ENCODE data around the gene ZDHHC11B.
"Not testable (repeated sequence)": the region's sequence is repeated elsewhere in the genome, so short reads cannot be mapped to it uniquely, and the experiment has no call there.

ZDHHC11B gene

GRCh38 chr5:713686-714085 is 70.8 kb downstream of the ZDHHC11B start:
- H3K9me3 Mint-ChIP-seq = peaks cover 24% of the 10 kb centered on the region
- not testable (repeated sequence) for H3K4me3 Mint-ChIP-seq; H3K27ac Mint-ChIP-seq; H3K4me1 Mint-ChIP-seq (ENCODE audit: low read depth); H3K36me3 Mint-ChIP-seq (ENCODE audit: low read depth)
- H3K27me3 Mint-ChIP-seq (ENCODE audit: low read depth) = peaks cover 14% of the 10 kb centered on the region

- not testable (repeated sequence) for H3K4me1 Mint-ChIP-seq (ENCODE audit: low read depth); H3K27ac Mint-ChIP-seq; H3K4me3 Mint-ChIP-seq; H3K36me3 Mint-ChIP-seq (ENCODE audit: low read depth); H3K27me3 Mint-ChIP-seq (ENCODE audit: low read depth)
- H3K9me3 Mint-ChIP-seq = peaks cover 17% of the 10 kb centered on the region
These were observed 75.5 kb downstream of the ZDHHC11B start for GRCh38 chr5:708848-709517.

DNA sequence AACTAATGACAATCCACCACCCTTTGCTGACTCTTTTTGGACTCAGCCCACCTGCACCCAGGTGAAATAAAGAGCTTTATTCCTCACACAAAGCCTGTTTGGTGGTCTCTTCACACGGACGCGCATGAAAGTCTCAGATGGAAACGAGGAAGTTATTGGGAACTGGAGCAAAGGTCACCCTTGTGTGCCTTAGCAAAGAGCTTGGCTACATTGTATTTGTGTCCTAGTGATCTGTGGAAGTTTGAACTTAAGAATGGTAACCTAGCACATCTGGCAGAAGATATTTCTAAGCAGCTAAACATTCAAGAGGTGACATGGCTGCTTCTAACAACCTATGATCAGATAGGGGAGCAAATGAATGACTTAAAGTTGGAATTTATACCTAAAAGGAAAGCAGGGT is 76.2 kb downstream of the ZDHHC11B start:
- not testable (repeated sequence) for H3K36me3 Mint-ChIP-seq (ENCODE audit: low read depth); H3K27me3 Mint-ChIP-seq (ENCODE audit: low read depth); H3K4me3 Mint-ChIP-seq; H3K27ac Mint-ChIP-seq; H3K4me1 Mint-ChIP-seq (ENCODE audit: low read depth)
- peaks cover 17% of the 10 kb centered on the region for H3K9me3 Mint-ChIP-seq

DNA sequence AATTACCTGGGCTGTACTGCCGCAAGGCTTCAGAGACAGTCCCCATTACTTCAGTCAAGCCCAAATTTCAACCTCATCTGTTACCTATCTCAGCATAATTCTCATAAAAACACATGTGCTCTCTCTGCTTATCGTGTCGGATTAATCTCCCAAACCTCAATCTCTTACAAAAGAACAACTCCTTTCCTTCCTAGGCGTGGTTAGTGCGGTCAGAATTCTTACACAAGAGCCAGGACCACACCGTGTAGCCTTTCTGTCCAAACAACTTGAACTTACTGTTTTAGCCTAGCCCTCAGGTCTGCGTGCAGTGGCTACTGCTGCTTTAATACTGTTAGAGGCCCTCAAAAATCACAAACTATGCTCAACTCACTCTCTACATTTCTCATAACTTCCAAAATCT is 78.4 kb downstream of the ZDHHC11B start:
- H3K4me3 Mint-ChIP-seq; H3K27ac Mint-ChIP-seq; H3K36me3 Mint-ChIP-seq (ENCODE audit: low read depth); H3K4me1 Mint-ChIP-seq (ENCODE audit: low read depth): not testable (repeated sequence)
- Mint-ChIP-seq H3K27me3 (ENCODE audit: low read depth) (peaks cover 12% of the 10 kb centered on the region), H3K9me3 (peaks cover 10% of the 10 kb centered on the region)

DNA sequence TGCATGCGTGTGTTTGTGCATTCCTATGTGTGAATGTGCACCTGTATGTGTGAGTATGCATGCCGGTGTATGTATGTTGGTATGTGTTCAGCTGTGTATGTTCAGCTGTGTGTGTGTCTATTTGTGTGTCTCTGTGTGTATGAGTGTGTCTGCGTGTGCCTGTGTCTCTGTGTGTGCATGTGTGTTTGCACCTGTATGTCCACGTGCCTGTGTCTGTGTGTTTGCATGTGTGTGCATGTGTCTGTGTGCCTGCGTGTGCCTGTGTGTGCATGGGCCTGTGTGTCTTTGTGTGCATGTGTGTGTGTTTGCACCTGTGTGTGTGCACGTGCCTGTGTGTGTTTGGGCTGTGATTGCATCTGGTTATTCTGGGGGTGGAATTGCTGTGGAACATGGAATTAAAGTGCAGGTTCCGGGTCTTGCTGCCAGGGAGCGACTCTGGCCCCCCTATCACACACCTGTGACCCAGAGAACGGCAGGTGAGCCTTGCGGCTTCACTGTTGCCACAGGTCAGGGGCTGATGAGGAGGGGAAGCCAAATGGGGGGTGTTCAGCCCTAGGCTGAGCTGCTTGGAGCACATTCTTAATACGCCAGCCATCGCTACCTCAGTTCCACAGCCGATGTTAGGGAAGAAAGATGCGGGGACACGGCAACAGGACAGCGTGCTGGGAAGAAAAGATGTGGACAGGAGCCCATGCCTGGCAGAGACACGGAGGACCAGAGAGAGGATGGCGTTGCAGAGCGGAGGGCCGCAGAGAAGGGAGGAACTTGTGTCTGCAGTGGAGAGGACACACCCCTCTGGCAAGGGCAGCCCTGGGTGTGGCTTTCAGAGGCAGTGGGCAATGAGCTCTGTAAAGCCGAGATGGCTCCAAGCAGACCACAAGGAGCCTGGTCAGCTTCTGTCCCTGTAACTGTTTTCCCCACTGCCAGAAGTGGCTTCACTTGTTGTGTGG is 87.5 kb downstream of the ZDHHC11B start:
- not testable (repeated sequence) for H3K27ac Mint-ChIP-seq; H3K9me3 Mint-ChIP-seq; H3K4me1 Mint-ChIP-seq (ENCODE audit: low read depth); H3K4me3 Mint-ChIP-seq; H3K36me3 Mint-ChIP-seq (ENCODE audit: low read depth)
- H3K27me3 Mint-ChIP-seq (ENCODE audit: low read depth) = peaks cover 39% of the 10 kb centered on the region

DNA sequence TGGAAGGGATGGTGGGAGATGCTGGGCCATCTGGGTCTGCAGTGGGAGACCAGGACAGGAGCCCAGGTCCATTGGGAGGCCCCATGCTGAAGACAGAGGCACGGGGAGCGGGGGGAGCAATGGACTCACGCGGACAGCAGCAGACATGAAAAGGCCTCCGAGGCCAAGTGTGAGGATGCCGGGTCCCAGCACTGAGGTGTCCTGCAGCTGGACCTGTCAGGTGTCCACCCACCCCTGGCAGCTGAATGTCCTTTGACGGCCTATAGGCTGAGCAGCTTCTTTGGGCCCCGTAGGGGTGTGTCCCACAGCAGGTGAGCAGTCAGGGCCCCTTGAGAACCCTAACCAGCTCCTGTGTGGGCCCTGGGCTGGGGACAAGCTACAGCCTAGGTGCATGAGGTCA is 88.3 kb downstream of the ZDHHC11B start:
- H3K4me1 Mint-ChIP-seq (ENCODE audit: low read depth); H3K27ac Mint-ChIP-seq; H3K9me3 Mint-ChIP-seq; H3K36me3 Mint-ChIP-seq (ENCODE audit: low read depth); H3K4me3 Mint-ChIP-seq: not testable (repeated sequence)
- peaks cover 37% of the 10 kb centered on the region for H3K27me3 Mint-ChIP-seq (ENCODE audit: low read depth)

DNA sequence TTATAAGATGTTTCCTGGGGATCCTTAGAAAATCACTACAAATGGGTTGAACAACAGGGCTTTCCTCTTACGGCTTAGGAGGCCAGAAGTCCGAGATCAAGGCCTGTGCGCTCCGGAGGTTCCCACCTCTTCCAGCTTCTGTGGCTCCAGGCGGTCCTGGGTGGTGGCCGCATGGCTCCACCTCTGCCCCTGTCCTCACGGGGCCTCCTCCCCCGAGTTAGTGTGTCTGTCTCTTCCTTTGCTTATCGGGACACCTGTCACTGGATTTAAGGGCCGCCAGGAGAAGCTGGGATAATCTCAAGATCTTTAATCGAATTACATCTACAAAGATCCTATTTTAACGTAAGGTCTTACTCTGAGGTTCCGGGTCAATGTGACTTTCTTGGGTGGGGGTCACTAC is 89.1 kb downstream of the ZDHHC11B start:
- H3K27me3 Mint-ChIP-seq (ENCODE audit: low read depth) = peaks cover 33% of the 10 kb centered on the region
- H3K4me1 Mint-ChIP-seq (ENCODE audit: low read depth); H3K4me3 Mint-ChIP-seq; H3K36me3 Mint-ChIP-seq (ENCODE audit: low read depth); H3K9me3 Mint-ChIP-seq; H3K27ac Mint-ChIP-seq: not testable (repeated sequence)

DNA sequence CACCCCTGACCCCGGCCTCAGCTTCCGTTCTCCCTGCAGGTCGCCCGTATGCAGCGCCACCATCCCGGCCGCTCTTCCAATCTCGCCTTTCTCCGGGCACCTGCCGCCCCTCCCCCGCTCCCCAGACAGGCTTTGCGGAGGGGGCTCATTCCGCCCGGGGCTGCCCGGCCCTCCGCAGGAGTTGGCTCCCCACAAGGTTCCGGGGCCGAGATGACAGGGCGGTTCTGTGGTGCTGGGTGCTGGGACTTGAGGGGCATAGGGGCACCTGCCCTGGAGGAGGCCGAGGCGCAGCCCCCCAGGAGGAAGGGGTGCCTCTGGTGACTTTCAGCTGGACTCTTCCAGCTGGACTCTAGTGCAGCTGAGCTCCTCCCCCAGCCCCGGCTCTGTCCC is 90.5 kb downstream of the ZDHHC11B start:
- not testable (repeated sequence) for H3K9me3 Mint-ChIP-seq; H3K4me1 Mint-ChIP-seq (ENCODE audit: low read depth); H3K27ac Mint-ChIP-seq; H3K36me3 Mint-ChIP-seq (ENCODE audit: low read depth)
- Mint-ChIP-seq H3K4me3 (peak overlapping the region; percentile 28), H3K27me3 (ENCODE audit: low read depth) (peaks cover 25% of the 10 kb centered on the region)

GRCh38 chr5:693271-694041 is 91.1 kb downstream of the ZDHHC11B start, which contains the start of gene TPPP:
Gene TPPP (minus strand): TSS chr5:693352. CDS start chr5:678060, 15,292 bp downstream.
- H3K4me3 Mint-ChIP-seq = peak within 1 kb of the TSS; percentile 59
- H3K27me3 Mint-ChIP-seq (ENCODE audit: low read depth) = peaks cover 19% of the 10 kb centered on the region
- H3K9me3 Mint-ChIP-seq; H3K27ac Mint-ChIP-seq; H3K4me1 Mint-ChIP-seq (ENCODE audit: low read depth); H3K36me3 Mint-ChIP-seq (ENCODE audit: low read depth): not testable (repeated sequence)

DNA sequence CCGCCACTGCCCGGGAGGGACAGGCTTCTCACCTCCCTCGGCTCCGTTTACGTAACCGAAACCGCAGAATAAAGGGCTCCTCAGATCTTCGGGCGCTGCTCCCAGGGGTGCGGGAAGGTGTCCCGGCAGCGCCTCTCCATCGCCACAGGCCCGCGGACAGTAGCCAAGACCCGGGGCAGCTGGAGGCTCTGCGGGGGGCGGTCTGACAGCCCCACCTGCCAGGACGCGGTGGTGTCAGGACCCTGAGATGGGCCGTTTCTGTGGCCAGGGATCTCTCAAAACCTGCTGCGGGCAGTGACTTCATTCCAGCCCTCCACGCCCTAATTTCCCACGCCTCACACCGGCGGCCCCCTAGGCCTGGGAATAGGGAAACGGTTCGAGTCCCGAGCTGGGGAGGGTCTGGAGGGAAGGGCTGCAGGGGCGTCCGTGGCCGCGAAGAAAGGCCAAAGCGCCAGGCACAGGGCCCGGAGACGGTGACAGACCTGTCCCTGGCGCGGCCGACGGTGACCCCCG is 91.9 kb downstream of the ZDHHC11B start:
- H3K27me3 Mint-ChIP-seq (ENCODE audit: low read depth) = peaks cover 13% of the 10 kb centered on the region
- not testable (repeated sequence) for H3K4me1 Mint-ChIP-seq (ENCODE audit: low read depth); H3K9me3 Mint-ChIP-seq; H3K27ac Mint-ChIP-seq; H3K36me3 Mint-ChIP-seq (ENCODE audit: low read depth)
- peak overlapping the region; percentile 25 for H3K4me3 Mint-ChIP-seq

DNA sequence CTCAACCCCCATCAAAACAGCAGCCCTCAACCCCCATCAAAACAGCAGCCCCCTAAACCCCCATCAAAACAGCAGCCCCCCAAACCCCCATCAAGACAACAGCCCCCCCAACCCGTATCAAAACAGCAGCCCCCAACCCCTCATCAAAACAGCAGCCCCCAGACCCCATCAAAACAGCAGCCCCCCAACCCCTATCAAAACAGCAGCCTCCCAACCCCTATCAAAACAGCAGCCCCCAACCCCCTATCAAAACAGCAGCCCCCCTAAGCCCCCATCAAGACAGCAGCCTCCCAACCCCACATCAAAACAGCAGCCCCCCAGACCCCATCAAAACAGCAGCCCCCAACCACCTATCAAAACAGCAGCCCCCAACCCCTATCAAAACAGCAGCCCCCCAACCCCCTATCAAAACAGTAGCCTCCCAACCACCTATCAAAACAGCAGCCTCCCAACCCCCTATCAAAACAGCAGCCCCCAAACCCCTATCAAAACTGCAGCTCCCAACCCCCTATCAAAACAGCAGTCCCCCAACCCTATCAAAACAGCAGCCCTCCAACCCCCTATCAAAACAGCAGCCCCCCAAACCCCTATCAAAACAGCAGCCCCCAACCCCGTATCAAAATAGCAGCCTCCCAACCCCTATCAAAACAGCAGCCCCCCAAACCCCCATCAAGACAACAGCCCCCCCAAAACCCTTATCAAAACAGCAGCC is 92.6 kb downstream of the ZDHHC11B start:
- peak overlapping the region; percentile 59 for H3K4me3 Mint-ChIP-seq
- H3K9me3 Mint-ChIP-seq = no peaks in the 10 kb centered on the region

GRCh38 chr5:691049-691448 is 93.5 kb downstream of the ZDHHC11B start:
- H3K9me3 Mint-ChIP-seq; H3K4me3 Mint-ChIP-seq; H3K27ac Mint-ChIP-seq; H3K36me3 Mint-ChIP-seq (ENCODE audit: low read depth); H3K27me3 Mint-ChIP-seq (ENCODE audit: low read depth); H3K4me1 Mint-ChIP-seq (ENCODE audit: low read depth): not testable (repeated sequence)

More for the DNA sequence above, 92.6 kb downstream of the ZDHHC11B start:
- Mint-ChIP-seq H3K27ac (no peak overlapping the region), H3K36me3 (ENCODE audit: low read depth) (no peaks in the 10 kb centered on the region), H3K27me3 (ENCODE audit: low read depth) (peaks cover 7% of the 10 kb centered on the region), H3K4me1 (ENCODE audit: low read depth) (no peaks in the 10 kb centered on the region)

DNA sequence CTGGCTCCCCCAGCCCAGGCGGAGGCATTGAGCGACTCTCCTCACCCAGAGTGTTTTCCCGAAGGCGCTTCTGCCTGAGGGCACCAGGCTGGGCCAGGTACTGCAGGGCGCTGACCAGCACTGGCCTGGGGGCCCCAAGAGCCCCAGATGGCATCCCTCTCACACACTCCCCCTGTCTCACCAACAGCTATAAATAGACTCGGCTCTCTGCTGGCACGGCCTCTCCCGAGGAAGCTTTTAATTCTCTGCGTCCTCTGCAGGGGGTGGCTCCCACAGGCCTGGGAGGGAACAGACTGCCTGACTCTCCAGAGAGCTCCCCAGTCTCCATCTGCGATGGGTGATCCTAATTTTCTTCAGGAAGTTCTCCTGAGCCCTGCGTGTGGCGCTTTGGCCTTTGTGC is 94.2 kb downstream of the ZDHHC11B start:
- not testable (repeated sequence) for H3K36me3 Mint-ChIP-seq (ENCODE audit: low read depth); H3K27ac Mint-ChIP-seq; H3K4me3 Mint-ChIP-seq

GRCh38 chr5:688348-689010 is 96.0 kb downstream of the ZDHHC11B start:
- not testable (repeated sequence) for H3K4me3 Mint-ChIP-seq; H3K4me1 Mint-ChIP-seq (ENCODE audit: low read depth); H3K9me3 Mint-ChIP-seq; H3K36me3 Mint-ChIP-seq (ENCODE audit: low read depth); H3K27me3 Mint-ChIP-seq (ENCODE audit: low read depth); H3K27ac Mint-ChIP-seq

More for the DNA sequence above, 94.2 kb downstream of the ZDHHC11B start:
- H3K4me1 Mint-ChIP-seq (ENCODE audit: low read depth); H3K9me3 Mint-ChIP-seq; H3K27me3 Mint-ChIP-seq (ENCODE audit: low read depth): not testable (repeated sequence)

Data from T-helper 1 cell treated with Interleukin-12 subunit alpha and Interleukin-12 subunit beta and Interleukin-4 antibody, amounts not matched to agents 30 μg/mL and 1 μg/mL, for 36 hours (primary cell).